ENCODE measurements around the gene RBM44. TPM values are rescaled to one million over a fixed set of nuclear protein-coding genes. Genes with fewer than 3 reads are reported as not detected.
"Not testable (repeated sequence)": the region's sequence is repeated elsewhere in the genome, so short reads cannot be mapped to it uniquely, and the experiment has no call there.

RBM44 gene
- total and polyA plus RNA-seq, 10 donors: 0.29 to 3.1 (median 1.5) TPM

- Histone ChIP-seq H3K9me3 (no peaks in the 10 kb centered on the region), H3K4me1 (no peaks in the 10 kb centered on the region), H3K4me3 (no peak overlapping the region), H3K27ac (no peak overlapping the region), H3K27me3 (replicated peaks in 1 of 7) (no peaks in the 10 kb centered on the region), H3K36me3 (peaks cover 13 to 100% (median 96%) of the 10 kb centered on the region in 6 donors)
- WGBS, 5 donors: 80 to 91% (median 90%) methylated on average over 10 of the region's 10 CpGs
- DNase-seq: no peak
- no peak for TF ChIP-seq POLR2AphosphoS5 (IDR thresholded peaks at IDR 0.05)
- TF ChIP-seq CTCF (IDR thresholded peaks at IDR 0.05 in 8 of 11, conservative IDR thresholded peaks at IDR 0.05 in 3 of 11): no peak
- no peak for TF ChIP-seq POLR2A (IDR thresholded peaks at IDR 0.05)
- intact Hi-C loops (cut with DNase I; ENCODE audit: low total_unique reads): no loop called here
Measured at GRCh38 chr2:237758185-237758584, 40.4 kb upstream of the RBM44 start.

GRCh38 chr2:237759176-237759575 lies 39.4 kb upstream of the RBM44 start:
- Histone ChIP-seq H3K27ac (no peak overlapping the region), H3K9me3 (no peaks in the 10 kb centered on the region), H3K27me3 (replicated peaks in 1 of 7) (no peaks in the 10 kb centered on the region), H3K4me1 (no peaks in the 10 kb centered on the region), H3K36me3 (peaks cover 13 to 100% (median 95%) of the 10 kb centered on the region in 6 donors), H3K4me3 (no peak overlapping the region)
- no peak for DNase-seq
- TF ChIP-seq POLR2A (IDR thresholded peaks at IDR 0.05): no peak
- peak in 1 of 3 donors; percentile 15 for TF ChIP-seq POLR2AphosphoS5 (IDR thresholded peaks at IDR 0.05)
- intact Hi-C loops (cut with DNase I; ENCODE audit: low total_unique reads): no loop called here
- 93 to 98% (median 95%) methylated on average over 8 to 10 of the region's 10 CpGs for WGBS, 5 donors

- TF ChIP-seq POLR2AphosphoS5 (IDR thresholded peaks at IDR 0.05) (peak in 1 of 3 donors; percentile 61), CTCF (IDR thresholded peaks at IDR 0.05 in 8 of 11, conservative IDR thresholded peaks at IDR 0.05 in 3 of 11) (no peak)
- Histone ChIP-seq H3K4me1 (no peaks in the 10 kb centered on the region), H3K27me3 (replicated peaks in 1 of 7) (no peaks in the 10 kb centered on the region), H3K36me3 (peaks cover 13 to 99% (median 88%) of the 10 kb centered on the region in 6 donors), H3K27ac (no peak overlapping the region), H3K4me3 (no peak overlapping the region), H3K9me3 (no peaks in the 10 kb centered on the region)
- no peak for DNase-seq
- intact Hi-C loops (cut with DNase I; ENCODE audit: low total_unique reads): no loop called here
- 88 to 94% (median 93%) methylated on average over 23 of the region's 23 CpGs for WGBS, 5 donors
Measured at GRCh38 chr2:237760506-237761502, 37.8 kb upstream of the RBM44 start.

GRCh38 chr2:237762291-237763182 lies 36.0 kb upstream of the RBM44 start:
- H3K4me3 ChIP-seq; H3K27me3 ChIP-seq (replicated peaks in 1 of 7); intact Hi-C loops (cut with DNase I; ENCODE audit: low total_unique reads); H3K27ac ChIP-seq; DNase-seq; H3K4me1 ChIP-seq; H3K9me3 ChIP-seq: not testable (repeated sequence)
- H3K36me3 ChIP-seq: peaks cover 7 to 99% (median 77%) of the 10 kb centered on the region in 6 donors
- WGBS, 5 donors: 85 to 93% (median 92%) methylated on average over 9 of the region's 9 CpGs

Data from spleen (tissue), 11 donors.